HG03354 (cell line): ENCODE data around the gene VAPA.

Experiments used
- ATAC-seq: cut with Tn5 transposase; IDR thresholded peaks from one replicate; pipeline ENCODE4 v1.9.1; 2021; ENCODE audit warnings: mild to moderate bottlenecking; ENCODE audit not compliant: unreplicated experiment, poor library complexity, severe bottlenecking

VAPA gene, protein sequence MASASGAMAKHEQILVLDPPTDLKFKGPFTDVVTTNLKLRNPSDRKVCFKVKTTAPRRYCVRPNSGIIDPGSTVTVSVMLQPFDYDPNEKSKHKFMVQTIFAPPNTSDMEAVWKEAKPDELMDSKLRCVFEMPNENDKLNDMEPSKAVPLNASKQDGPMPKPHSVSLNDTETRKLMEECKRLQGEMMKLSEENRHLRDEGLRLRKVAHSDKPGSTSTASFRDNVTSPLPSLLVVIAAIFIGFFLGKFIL

DNA sequence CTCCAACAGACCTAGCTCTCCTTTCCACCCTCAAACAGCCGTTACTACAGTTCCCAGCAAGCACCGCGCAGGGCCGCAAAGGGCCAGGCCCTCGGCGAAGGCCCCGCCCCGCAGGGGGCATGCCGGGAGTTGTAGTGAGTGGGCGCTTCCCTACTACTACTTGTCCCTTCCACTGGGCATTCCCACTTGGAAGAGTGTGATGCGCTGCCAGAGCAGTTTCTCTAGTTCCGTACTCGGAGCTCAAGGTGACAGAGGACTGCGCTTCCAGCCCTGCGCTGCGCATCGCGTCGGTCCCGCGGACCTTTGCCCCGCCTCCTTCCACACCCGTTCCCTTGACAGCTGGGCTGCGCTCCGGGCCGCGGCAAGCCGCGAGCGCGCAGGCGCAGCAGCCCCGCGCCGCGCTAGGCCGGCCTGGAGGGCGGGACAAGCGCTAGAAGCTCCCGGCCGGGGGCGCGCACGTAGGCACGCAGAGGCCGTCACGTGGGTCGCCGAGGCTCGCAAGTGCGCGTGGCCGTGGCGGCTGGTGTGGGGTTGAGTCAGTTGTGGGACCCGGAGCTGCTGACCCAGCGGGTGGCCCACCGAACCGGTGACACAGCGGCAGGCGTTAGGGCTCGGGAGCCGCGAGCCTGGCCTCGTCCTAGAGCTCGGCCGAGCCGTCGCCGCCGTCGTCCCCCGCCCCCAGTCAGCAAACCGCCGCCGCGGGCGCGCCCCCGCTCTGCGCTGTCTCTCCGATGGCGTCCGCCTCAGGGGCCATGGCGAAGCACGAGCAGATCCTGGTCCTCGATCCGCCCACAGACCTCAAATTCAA is at the start of gene VAPA:
TSS of gene VAPA (plus strand) at position 491 of the 808 bp plus-strand sequence. CDS start at position 732, 241 bp downstream.
- ATAC-seq: peak; percentile 86

DNA sequence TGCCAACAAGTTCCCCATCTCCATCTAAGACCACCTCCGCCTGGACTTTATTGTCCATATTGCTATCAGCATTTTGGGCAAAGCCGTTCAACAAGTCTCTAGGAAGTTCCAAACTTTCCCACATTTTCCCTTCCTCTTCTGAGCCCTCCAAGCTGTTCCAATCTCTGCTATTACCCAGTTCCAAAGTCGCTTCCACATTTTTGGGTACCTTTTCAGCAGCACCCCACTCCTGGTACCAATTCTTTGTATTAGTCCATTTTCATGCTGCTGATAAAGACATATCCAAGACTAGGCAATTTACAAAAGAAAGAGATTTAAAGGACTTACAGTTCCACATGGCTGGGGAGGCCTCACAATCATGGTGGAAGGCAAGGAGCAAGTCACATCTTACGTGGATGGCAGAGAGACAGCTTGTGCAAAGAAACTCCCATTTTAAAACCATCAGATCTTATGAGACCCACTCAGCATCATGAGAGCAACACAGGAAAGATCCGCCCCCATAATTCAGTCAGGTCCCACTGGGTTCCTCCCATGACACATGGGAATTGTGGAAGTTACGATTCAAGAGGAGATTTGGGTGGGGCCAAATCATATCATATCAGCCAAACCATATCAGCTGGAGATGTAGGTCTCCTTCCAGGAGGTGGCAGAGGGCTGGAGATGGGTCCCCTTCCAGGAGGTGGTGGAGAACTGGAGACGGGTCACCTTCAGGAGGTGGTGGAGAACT is 47.9 kb upstream of the VAPA start:
- no peak for ATAC-seq

- no peak for ATAC-seq
Measured at GRCh38 chr18:9866627-9867026, 47.2 kb upstream of the VAPA start.

DNA sequence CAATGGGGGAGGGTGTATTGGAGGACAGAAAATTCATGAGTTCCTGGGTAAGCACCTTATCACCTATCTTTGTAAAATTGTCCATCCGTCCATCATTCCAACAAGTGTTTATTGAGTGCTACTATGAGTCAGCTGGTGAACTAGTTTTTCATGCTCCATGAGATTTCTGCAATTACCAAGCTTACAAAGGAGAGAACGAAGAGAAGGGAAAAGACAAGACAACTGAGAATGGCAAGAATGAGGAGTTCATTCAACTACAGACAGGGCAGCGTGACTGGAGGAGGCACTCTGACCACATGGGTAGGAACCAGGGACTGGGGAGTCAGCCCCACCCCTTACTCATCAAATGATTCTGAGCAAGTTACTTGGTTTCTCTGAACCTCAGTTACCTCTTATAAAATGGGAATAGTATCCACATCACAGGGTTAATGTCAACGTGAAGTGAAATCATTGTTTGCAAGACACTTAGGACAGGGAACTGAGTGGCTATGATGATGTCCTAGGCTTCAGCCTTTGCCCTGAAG is 46.7 kb upstream of the VAPA start:
- ATAC-seq: no peak

- no peak for ATAC-seq
Measured at GRCh38 chr18:9868857-9869714, 44.7 kb upstream of the VAPA start.

DNA sequence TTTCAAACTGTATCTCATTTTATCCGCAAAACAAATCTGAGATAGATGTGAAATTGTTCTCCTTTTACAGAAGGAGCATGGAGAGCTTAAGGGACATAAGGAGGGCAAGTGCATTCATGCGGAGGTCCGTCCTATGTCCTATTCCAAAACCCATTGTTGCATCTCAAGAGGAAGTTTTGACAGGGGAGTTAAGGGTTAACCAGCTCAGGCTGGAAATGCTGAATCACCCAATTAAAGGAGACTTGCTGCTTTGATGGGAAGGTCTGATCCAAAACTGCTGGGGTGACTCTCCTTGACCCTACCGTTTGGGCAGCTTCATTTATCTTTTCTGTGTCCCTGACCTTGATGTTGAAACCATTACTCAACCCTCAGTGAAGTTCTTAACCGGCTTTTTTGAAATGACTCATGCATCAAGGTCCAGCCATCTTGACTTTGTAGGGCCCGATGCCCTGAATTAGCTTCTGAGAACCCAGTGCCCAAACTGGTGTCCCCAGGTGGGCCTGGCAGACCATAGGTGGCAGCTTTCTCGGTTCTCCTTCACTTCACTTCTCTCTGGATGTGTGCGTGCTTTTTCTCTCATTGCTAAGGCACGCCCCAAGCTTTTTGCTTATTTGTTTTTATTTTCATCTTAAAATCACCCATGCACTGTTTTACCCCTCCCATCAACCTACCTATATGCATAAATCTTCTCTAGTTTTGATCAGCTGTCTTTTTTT is 43.9 kb upstream of the VAPA start:
- peak; percentile 68 for ATAC-seq

GRCh38 chr18:9870431-9871008 is 43.3 kb upstream of the VAPA start:
- no peak for ATAC-seq

DNA sequence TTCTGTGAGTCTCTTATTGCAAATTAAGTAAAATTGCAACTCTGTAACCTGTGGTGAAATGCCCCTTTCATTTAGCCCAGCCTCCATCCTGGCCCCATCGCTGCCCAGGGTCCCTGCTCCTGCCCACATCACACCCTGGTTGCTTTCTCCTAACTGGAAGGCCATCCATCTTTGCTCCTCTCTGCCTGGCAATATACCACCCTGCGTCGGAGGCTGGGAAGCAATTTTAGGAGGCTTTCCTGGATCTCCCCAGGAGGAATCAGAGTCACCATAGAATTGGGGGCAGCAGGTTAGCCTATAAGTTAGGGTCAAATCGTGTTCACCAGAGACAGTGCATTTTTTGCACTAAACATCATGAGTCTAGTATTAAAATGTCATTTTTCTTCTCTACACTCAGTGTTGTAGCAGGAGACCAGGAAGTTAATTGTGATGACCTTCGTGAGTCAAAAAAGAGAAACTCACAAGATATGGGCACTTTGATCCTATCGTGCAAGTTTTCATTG is 42.5 kb upstream of the VAPA start:
- no peak for ATAC-seq

DNA sequence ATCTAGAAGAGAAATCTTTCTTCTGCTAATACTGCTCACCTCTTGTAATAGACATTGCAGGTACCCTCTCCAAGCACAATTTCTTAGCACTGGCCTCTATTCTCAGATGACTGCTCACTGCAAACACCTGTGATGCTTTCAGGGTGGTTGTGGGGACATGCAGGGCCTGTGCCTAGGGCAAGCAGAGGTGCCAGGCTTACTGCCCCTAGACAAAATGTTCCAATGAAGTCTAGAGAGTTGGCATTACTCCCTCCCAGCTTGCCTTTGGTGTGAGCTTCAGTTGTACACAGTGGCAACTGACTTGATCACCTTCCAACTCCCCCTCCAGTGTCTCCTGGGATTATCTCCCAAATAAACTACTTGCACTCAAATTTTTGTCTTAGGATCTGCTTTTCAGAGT is 41.0 kb upstream of the VAPA start:
- no peak for ATAC-seq

- ATAC-seq: no peak
Measured at GRCh38 chr18:9874728-9875127, 39.1 kb upstream of the VAPA start.

DNA sequence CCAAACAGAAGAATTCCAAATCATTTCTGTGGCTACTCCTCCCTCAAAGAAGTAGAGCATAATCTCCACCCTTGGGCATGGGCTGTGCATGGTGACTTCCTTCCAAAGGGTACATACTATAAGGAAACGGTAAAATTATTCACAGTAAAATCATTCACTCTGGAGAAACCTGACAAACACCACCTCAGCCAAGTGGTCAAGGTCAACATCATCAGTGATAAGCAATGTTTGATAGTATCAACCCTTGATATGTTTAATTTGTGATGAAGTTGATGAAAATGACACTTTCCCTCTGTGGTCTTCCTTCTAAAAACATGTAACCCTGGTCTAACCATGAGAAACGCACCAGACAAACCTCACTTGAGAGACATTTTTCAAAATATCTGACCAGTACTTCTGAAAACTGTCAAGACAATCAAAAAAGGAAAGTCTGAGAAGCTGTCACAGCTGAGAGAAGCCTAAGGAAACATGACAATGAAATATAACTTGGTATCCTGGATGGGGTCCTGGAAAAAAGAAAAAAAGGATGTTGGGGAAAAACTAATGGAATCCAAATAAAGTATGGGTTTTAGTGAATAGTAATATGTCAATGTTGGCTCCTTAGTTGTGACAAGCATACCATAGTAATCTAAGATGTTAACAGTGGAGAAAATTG is 37.5 kb upstream of the VAPA start:
- no peak for ATAC-seq

- no peak for ATAC-seq
Measured at GRCh38 chr18:9876867-9877654, 36.8 kb upstream of the VAPA start.

DNA sequence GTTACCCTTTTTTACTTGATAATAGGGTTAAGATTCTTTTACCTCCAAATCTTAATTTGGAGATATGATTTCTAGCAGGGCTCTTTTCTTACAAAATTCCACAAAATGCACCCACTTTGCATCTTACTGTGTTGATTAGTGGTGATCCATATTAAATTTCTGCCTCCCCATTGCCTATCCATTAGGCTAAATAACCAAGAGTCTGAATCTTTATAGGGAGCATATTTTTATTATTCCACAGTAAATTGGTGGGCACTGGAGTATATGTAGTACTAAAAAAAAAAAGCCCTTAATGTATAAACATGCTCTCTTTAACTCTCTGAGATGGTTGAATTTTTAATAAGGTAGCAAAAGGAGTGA is 36.2 kb upstream of the VAPA start:
- ATAC-seq: no peak

DNA sequence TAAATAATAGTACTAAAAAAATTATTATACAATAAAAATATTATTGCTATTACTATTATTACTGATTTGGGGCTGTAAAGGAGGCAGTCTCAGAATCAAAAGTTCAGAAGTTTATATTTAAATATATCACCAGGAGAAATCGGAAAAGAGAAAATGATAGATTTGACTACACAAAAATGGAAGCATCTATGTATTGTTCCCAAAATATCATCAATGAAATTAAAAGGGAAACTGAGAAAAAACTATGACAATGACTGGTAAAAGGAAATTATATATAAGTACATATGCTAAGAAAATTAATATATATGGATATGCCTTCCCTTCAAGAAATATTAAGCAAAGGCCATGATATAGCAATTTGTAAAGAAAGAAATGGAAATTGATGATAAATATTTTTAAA is 35.7 kb upstream of the VAPA start:
- no peak for ATAC-seq

- no peak for ATAC-seq
Measured at GRCh38 chr18:9878783-9879242, 35.0 kb upstream of the VAPA start.

DNA sequence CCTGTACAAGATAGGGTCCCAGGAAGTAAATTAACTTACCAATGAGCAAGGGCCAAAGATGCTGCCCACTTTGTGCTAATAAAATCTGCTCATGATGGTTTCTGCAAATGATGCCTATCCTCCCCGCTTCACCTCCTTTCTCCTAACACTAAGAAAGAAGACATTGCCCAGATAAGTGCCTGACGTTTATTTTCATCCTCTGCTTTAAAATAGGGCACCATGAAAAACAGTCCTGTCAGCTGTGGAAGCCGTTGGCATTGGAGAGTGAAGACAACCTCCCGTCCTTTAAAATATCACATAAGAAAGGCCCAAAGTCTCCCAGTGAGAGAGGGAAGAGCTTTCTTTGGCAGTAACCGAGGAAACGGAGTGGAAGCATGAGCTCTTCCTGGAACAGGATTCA is 29.7 kb upstream of the VAPA start:
- ATAC-seq: no peak

DNA sequence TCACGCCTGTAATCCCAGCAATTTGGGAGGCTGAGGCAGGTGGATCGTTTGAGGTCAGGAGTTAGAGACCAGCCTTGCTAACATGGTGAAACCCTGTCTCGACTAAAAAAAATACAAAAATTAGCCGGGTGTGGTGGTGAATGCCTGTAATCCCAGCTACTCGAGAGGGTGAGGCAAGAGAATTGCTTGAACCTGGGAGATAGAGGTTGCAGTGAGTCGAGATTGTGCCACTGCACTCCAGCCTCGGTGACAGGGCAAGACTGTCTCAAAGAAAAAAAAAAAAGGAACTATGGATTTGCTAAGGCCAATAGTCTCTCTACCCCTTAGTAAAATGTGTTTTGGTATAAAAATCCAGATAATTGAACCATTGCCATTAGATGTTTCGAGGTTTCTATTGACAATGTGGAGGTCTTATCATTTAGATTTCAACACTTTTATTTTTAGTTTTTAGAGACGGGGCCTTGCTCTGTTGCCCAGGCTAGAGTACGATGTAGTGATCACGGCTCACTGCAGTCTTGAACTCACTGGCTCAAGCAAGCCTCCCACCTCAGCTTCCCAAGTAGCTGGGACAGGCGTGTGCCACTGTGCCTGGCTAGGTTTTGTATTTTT is 29.2 kb upstream of the VAPA start:
- ATAC-seq: no peak
